Amniotic stem cell (primary cell): ENCODE measurements around the gene HSPD1.
"Not testable (repeated sequence)": the region's sequence is repeated elsewhere in the genome, so short reads cannot be mapped to it uniquely, and the experiment has no call there.

ENCODE experiments used
- DNase-seq: peaks from one replicate; lab custom pipeline; 2025; lab: John Stamatoyannopoulos, UW

Gene HSPD1

GRCh38 chr2:197496695-197497094 is 2.9 kb downstream of the HSPD1 start:
- no peak for DNase-seq

GRCh38 chr2:197495433-197496134 is 4.1 kb downstream of the HSPD1 start:
- DNase-seq = no peak

GRCh38 chr2:197487385-197487784 is 12.3 kb downstream of the HSPD1 start:
- DNase-seq = no peak

- no peak for DNase-seq
These were observed 13.5 kb downstream of the HSPD1 start for GRCh38 chr2:197486175-197486574.

GRCh38 chr2:197484248-197484647 is 15.4 kb downstream of the HSPD1 start:
- not testable (repeated sequence) for DNase-seq

- no peak for DNase-seq
These were observed 19.2 kb downstream of the HSPD1 start for GRCh38 chr2:197480165-197481036.

GRCh38 chr2:197477797-197478196 is 21.8 kb downstream of the HSPD1 start:
- no peak for DNase-seq

- no peak for DNase-seq
These were observed 27.5 kb downstream of the HSPD1 start for GRCh38 chr2:197472166-197472565.

GRCh38 chr2:197464175-197464574 is 35.5 kb downstream of the HSPD1 start:
- DNase-seq = no peak

GRCh38 chr2:197461057-197461456 is 38.6 kb downstream of the HSPD1 start:
- DNase-seq = no peak

GRCh38 chr2:197460649-197461048 is 39.0 kb downstream of the HSPD1 start:
- no peak for DNase-seq

- no peak for DNase-seq
These were observed 44.2 kb downstream of the HSPD1 start for GRCh38 chr2:197455428-197455827.

- no peak for DNase-seq
These were observed 44.7 kb downstream of the HSPD1 start for GRCh38 chr2:197454923-197455322.

- DNase-seq = peak; percentile 88
These were observed 45.7 kb downstream of the HSPD1 start for GRCh38 chr2:197453914-197454398.

GRCh38 chr2:197453123-197453913 is 46.3 kb downstream of the HSPD1 start, which contains the start of gene COQ10B:
TSS of gene COQ10B (plus strand) at chr2:197453552. CDS start at chr2:197453561, 9 bp downstream.
- DNase-seq = peak; percentile 99

GRCh38 chr2:197452754-197453122 is 46.9 kb downstream of the HSPD1 start:
- no peak for DNase-seq

- DNase-seq = not testable (repeated sequence)
These were observed 48.7 kb downstream of the HSPD1 start for GRCh38 chr2:197450935-197451358.

GRCh38 chr2:197450465-197450864 is 49.2 kb downstream of the HSPD1 start:
- no peak for DNase-seq

GRCh38 chr2:197446844-197447243 is 52.8 kb downstream of the HSPD1 start:
- DNase-seq = no peak

- no peak for DNase-seq
These were observed 53.9 kb downstream of the HSPD1 start for GRCh38 chr2:197445746-197446145.

- no peak for DNase-seq
These were observed 56.8 kb downstream of the HSPD1 start for GRCh38 chr2:197442857-197443256.

GRCh38 chr2:197437380-197437779 is 62.3 kb downstream of the HSPD1 start:
- DNase-seq = no peak
